T follicular helper cell (primary cell): ENCODE data around the gene ZC3H12C.
"Not testable (repeated sequence)": the region's sequence is repeated elsewhere in the genome, so short reads cannot be mapped to it uniquely, and the experiment has no call there.

Experiments
- DNase-seq: peaks from one replicate; pipeline ENCODE4 v3.0.0-alpha.2; 2020; ENCODE audit warnings: low read depth
- total RNA-seq, 2 experiments: gene quantifications; one replicate each; lab custom pipeline; 2026; lab: John Stamatoyannopoulos, UW

Gene ZC3H12C
- 0.06 to 1.2 reads per million in 2 experiments for total RNA-seq

DNA sequence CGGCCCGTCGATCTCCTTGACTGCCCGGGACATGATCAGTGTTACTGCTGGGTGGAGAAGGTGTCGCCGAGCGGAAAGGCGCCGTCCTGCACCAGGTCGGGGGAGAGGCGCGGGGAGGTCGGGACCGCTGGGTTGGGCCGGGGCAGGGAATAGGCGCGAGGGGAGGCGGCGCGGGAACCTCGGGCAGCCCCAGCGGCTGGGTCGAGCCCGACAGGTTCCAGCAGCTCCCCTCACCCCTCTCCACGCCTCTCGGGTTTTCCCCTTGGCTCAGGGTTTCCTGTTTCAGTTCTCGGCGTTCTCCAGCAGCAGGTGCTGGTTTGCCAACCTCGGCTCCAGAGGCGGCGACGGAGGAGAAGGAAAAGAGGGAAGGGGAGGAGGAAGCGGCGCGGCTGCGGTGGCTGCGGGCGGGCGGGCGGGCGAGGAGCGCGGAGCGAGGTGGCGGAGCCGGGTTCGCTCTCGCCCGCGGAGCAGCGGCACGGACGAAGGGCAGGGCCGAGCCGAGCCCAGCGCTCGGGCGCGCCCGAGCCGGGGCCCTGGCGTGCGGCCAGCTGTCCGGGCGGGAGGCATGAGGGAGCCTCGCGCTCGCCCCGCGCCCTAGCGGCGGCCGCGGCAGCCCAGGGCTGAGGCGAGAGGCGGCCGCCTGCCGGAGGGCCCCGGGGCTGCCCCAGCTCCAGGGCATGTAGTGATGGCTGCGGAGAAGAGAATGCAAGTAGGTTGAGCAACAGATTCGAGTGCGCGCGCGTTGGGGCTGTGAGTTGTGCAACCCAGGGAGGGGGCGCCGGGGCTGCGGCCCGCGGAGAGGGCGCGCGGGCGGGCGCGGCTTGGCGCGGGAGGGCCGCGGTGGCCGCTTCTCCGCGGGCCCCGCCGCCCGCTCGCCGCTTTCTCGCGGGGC, at the start of gene ZC3H12C:
TSS of gene ZC3H12C (plus strand) at position 878 of the 892 bp plus-strand sequence. CDS start 20 bp downstream, outside the sequence.
- no peak for DNase-seq

GRCh38 chr11:110044226-110044968, 48.8 kb upstream of the ZC3H12C start:
- no peak for DNase-seq

GRCh38 chr11:110046775-110047380, 46.3 kb upstream of the ZC3H12C start:
- DNase-seq: no peak

- no peak for DNase-seq
Measured at GRCh38 chr11:110049501-110050200, 43.5 kb upstream of the ZC3H12C start.

DNA sequence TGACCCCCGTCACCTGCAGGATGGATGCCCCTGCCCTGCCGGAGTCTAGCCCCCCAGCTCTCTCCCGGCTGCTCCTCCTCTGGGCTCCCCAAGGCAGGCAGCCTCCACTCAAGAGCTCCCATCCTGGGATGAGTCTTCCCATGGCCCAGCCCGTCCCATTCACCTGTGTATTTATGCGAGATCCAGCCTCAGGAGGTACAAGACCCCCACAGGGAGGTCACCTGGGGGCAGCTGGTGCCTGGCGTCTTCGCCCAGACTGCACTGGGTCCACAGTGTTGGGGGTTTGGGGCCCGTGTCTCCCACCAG, 43.0 kb upstream of the ZC3H12C start:
- DNase-seq: no peak

DNA sequence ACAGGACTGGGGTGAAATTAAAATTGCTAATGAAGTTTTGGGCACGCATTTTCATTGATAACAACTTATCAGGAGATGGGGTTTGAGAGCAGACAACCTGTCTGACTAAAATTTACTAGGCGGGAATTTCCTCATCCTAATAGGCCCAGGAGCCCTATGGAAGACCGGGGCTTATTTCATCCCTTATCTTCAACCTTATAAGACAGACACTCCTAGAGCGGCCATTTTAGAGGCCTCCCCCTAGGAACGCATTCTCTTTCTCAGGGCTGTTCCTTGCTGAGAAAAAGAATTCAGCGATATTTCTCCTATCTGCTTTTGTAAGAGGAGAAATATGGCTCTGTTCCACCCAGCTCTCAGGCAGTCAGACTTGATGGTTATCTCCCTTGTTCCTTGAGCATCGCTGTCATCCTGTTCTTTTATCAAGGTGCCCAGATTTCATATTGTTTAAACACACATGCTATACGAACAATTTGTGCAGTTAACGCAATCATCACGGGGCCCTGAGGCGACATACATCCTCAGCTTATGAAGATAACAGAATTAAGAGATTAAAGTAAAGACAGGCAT, 39.3 kb upstream of the ZC3H12C start:
- no peak for DNase-seq

- DNase-seq: no peak
Measured at GRCh38 chr11:110056956-110057355, 36.2 kb upstream of the ZC3H12C start.

- DNase-seq: no peak
Measured at GRCh38 chr11:110059706-110060463, 33.3 kb upstream of the ZC3H12C start.

- no peak for DNase-seq
Measured at GRCh38 chr11:110061296-110061695, 31.9 kb upstream of the ZC3H12C start.

DNA sequence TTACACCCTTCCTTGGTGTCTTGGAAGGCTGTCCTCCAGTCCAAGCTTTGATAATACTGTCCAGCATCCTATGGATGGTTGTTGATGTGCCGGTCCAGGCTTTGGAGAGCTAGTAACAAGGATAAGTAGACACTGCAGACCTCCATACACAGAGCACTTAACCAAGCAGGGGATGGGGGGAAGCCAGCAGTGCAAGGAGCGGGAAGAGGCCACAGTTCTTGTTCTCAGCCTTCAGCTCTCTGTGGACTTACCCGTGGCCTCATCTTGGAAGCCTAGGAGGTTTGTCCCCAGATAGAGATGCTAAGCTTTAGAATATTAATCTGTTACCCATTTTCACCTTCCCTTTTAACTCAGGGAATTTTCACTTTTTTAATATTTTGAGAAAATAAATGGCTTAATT, 30.9 kb upstream of the ZC3H12C start:
- no peak for DNase-seq

GRCh38 chr11:110065189-110065588, 28.0 kb upstream of the ZC3H12C start:
- DNase-seq: no peak

- DNase-seq: not testable (repeated sequence)
Measured at GRCh38 chr11:110068001-110068400, 25.2 kb upstream of the ZC3H12C start.

GRCh38 chr11:110069158-110069737, 23.9 kb upstream of the ZC3H12C start:
- no peak for DNase-seq

GRCh38 chr11:110070176-110070575, 23.0 kb upstream of the ZC3H12C start:
- no peak for DNase-seq

- DNase-seq: no peak
Measured at GRCh38 chr11:110071197-110071596, 22.0 kb upstream of the ZC3H12C start.

DNA sequence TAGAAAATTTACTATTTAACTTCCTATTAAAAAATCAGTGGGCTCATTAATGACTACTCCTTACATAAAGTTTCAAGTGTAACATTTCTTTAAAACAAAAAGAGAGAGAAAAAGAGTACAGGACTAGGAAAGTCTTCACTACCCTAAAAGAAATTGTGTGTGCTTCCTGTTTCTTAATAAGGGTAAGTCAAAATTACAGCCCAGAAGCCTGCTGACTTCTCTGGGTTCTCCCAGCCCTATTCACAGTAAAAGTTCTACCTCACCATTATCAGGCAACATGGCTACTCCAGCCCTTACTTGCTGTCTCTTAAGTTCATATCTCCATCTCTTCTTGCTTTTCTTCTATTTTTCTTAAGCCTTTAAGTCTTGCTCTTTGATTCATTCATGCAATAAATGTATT, 20.3 kb upstream of the ZC3H12C start:
- no peak for DNase-seq

DNA sequence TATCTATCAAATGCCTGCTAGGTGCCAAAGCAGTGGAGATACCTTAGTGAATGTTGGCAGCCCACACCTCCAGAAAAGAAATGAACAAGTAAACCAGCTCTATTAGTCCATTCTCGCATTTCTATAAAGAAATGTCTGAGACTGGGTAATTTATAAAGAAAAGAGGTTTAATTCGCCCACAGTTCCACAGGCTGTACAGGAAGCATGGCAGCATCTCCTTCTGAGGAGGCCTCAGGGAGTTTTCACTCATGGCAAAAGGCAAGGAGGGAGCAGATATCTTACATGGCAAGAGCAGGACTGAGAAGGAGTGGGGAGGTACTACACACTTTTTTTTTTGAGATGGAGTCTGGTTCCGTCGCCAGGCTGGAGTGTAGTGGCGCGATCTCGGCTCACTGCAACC, 18.7 kb upstream of the ZC3H12C start:
- DNase-seq: no peak

DNA sequence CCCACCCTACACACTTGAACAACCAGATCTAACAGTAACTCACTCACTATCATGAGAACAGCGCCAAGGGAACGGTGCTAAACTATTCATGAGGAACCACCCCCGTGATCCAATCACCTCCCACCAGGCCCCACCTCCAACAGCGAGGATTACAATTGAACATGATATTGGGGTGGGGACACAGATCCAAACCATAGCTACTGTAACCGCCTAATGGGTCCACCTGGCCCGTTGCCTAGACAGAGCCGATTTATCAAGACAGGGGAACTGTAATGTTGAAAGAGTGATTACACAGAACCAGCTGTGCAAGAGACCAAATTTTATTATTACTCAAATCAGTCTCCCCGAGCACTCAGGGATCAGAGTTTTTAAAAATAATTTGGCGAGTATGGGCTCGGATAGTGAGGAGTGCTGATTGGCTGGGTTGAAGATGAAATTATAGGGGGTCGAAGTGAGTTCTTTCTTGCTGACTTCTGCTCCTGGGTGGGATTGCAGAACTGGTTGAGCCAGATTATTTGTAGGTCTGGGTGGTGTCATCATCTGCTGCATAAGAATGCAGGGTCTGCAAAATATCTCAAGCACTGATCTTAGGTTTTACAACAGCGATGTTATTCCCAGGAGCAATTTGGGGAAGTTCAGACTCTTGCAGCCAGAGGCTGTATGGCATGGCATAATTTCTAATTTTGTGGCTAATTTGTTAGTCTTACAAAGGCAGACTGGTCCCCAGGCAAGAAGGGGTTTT, 17.9 kb upstream of the ZC3H12C start:
- no peak for DNase-seq

- no peak for DNase-seq
Measured at GRCh38 chr11:110075847-110076208, 17.4 kb upstream of the ZC3H12C start.

- no peak for DNase-seq
Measured at GRCh38 chr11:110076371-110076965, 16.7 kb upstream of the ZC3H12C start.
